ENCODE results near the gene AP1G2. TPM values are rescaled to one million over a fixed set of nuclear protein-coding genes. Genes with fewer than 3 reads are reported as not detected.
"Not testable (repeated sequence)": the region's sequence is repeated elsewhere in the genome, so short reads cannot be mapped to it uniquely, and the experiment has no call there.

AP1G2 gene
- total RNA-seq = 100 to 1,000 TPM; 306 to 333 TPM

GRCh38 chr14:23567186-23568020, at the start of gene AP1G2:
AP1G2 (minus strand) TSS chr14:23567791; CDS start chr14:23567314, 477 bp downstream.
- DNase-seq = peak; percentile 92
- ChIA-PET POLR2A (interaction anchor here (0.6 kb wide), 2 partner anchors 19 to 94 kb away, joined by 3 to 4 read pairs; no protein-coding TSS in a partner anchor), CTCF (interaction anchor here (0.6 to 2.3 kb wide), 4 partner anchors 8 to 89 kb away, joined by 3 to 5 read pairs (median 4); no protein-coding TSS in a partner anchor)
- peak within 1 kb of the TSS; percentile 97 for H3K27ac Mint-ChIP-seq
- H3K9me3 Mint-ChIP-seq = no peaks in the 10 kb centered on the region
- H3K4me3 Mint-ChIP-seq = peak within 1 kb of the TSS; percentile 97
- peaks cover 51% of the 10 kb centered on the region for H3K4me1 Mint-ChIP-seq
- H3K36me3 Mint-ChIP-seq (ENCODE audit: low read depth) = peaks cover 37% of the 10 kb centered on the region
- peaks cover 5% of the 10 kb centered on the region for H3K27me3 Mint-ChIP-seq

- H3K27ac Mint-ChIP-seq = no peak overlapping the region
- peaks cover 12% of the 10 kb centered on the region for H3K27me3 Mint-ChIP-seq
- no peaks in the 10 kb centered on the region for H3K36me3 Mint-ChIP-seq (ENCODE audit: low read depth)
- POLR2A ChIA-PET = no interaction called here
- H3K4me3 Mint-ChIP-seq = no peak overlapping the region
- no peak for DNase-seq
- CTCF ChIA-PET = interaction anchor here (1.0 kb wide), 1 partner anchor 16 kb away, joined by 3 read pairs; no protein-coding TSS in a partner anchor
- H3K9me3 Mint-ChIP-seq = no peaks in the 10 kb centered on the region
- peaks cover 4% of the 10 kb centered on the region for H3K4me1 Mint-ChIP-seq
Observed at GRCh38 chr14:23615856-23616255, 48.3 kb upstream of the AP1G2 start.

GRCh38 chr14:23614395-23614828, 46.8 kb upstream of the AP1G2 start:
- H3K4me3 Mint-ChIP-seq = no peak overlapping the region
- CTCF ChIA-PET = interaction anchor here (1.5 to 4.9 kb wide), 2 partner anchors 18 to 21 kb away, joined by 3 to 34 read pairs; no protein-coding TSS in a partner anchor

GRCh38 chr14:23613242-23614070, 45.9 kb upstream of the AP1G2 start:
- H3K27ac Mint-ChIP-seq = no peak overlapping the region
- CTCF ChIA-PET = interaction anchor here (4.9 kb wide), 1 partner anchor 19 kb away, joined by 34 read pairs; no protein-coding TSS in a partner anchor

More at GRCh38 chr14:23614395-23614828, 46.8 kb upstream of the AP1G2 start:
- DNase-seq = no peak
- peaks cover 18% of the 10 kb centered on the region for H3K4me1 Mint-ChIP-seq
- H3K27me3 Mint-ChIP-seq = peaks cover 8% of the 10 kb centered on the region
- POLR2A ChIA-PET = interaction anchor here (0.5 kb wide), 1 partner anchor 292 kb away, joined by 3 read pairs; no protein-coding TSS in a partner anchor
- H3K27ac Mint-ChIP-seq = no peak overlapping the region
- H3K36me3 Mint-ChIP-seq (ENCODE audit: low read depth) = peaks cover 4% of the 10 kb centered on the region
- peaks cover 5% of the 10 kb centered on the region for H3K9me3 Mint-ChIP-seq

GRCh38 chr14:23612802-23613201, 45.2 kb upstream of the AP1G2 start:
- DNase-seq = no peak
- ChIA-PET CTCF (interaction anchor here (4.9 kb wide), 1 partner anchor 20 kb away, joined by 34 read pairs; no protein-coding TSS in a partner anchor), POLR2A (no interaction called here)
- Mint-ChIP-seq H3K4me3 (no peak overlapping the region), H3K4me1 (peaks cover 25% of the 10 kb centered on the region), H3K9me3 (peaks cover 12% of the 10 kb centered on the region), H3K27me3 (peaks cover 5% of the 10 kb centered on the region), H3K36me3 (ENCODE audit: low read depth) (peaks cover 12% of the 10 kb centered on the region), H3K27ac (peak overlapping the region; percentile 7)

More at GRCh38 chr14:23613242-23614070, 45.9 kb upstream of the AP1G2 start:
- Mint-ChIP-seq H3K27me3 (peaks cover 7% of the 10 kb centered on the region), H3K9me3 (peaks cover 12% of the 10 kb centered on the region), H3K4me1 (peaks cover 25% of the 10 kb centered on the region), H3K36me3 (ENCODE audit: low read depth) (peaks cover 12% of the 10 kb centered on the region), H3K4me3 (no peak overlapping the region)
- no peak for DNase-seq
- POLR2A ChIA-PET = interaction anchor here (0.5 kb wide), 1 partner anchor 291 kb away, joined by 3 read pairs; no protein-coding TSS in a partner anchor

GRCh38 chr14:23612354-23612732, 44.8 kb upstream of the AP1G2 start:
- Mint-ChIP-seq H3K4me1 (peaks cover 25% of the 10 kb centered on the region), H3K4me3 (no peak overlapping the region), H3K36me3 (ENCODE audit: low read depth) (peaks cover 12% of the 10 kb centered on the region), H3K27me3 (peaks cover 5% of the 10 kb centered on the region), H3K27ac (no peak overlapping the region), H3K9me3 (peaks cover 12% of the 10 kb centered on the region)
- CTCF ChIA-PET = interaction anchor here (4.9 kb wide), 1 partner anchor 20 kb away, joined by 34 read pairs; no protein-coding TSS in a partner anchor
- POLR2A ChIA-PET = no interaction called here
- DNase-seq = no peak

GRCh38 chr14:23610815-23611289, 43.3 kb upstream of the AP1G2 start:
- peak overlapping the region; percentile 93 for H3K27ac Mint-ChIP-seq
- H3K36me3 Mint-ChIP-seq (ENCODE audit: low read depth) = peaks cover 12% of the 10 kb centered on the region
- POLR2A ChIA-PET = no interaction called here
- peaks cover 12% of the 10 kb centered on the region for H3K9me3 Mint-ChIP-seq
- H3K27me3 Mint-ChIP-seq = peaks cover 5% of the 10 kb centered on the region
- H3K4me1 Mint-ChIP-seq = peaks cover 31% of the 10 kb centered on the region
- peak; percentile 33 for DNase-seq
- no peak overlapping the region for H3K4me3 Mint-ChIP-seq
- CTCF ChIA-PET = interaction anchor here (0.6 to 4.9 kb wide), 6 partner anchors 10 to 423 kb away, joined by 3 to 34 read pairs (median 4); no protein-coding TSS in a partner anchor

- ChIA-PET POLR2A (no interaction called here), CTCF (interaction anchor here (0.7 to 4.9 kb wide), 5 partner anchors 9 to 22 kb away, joined by 3 to 34 read pairs (median 4); no protein-coding TSS in a partner anchor)
- Mint-ChIP-seq H3K4me3 (no peak overlapping the region), H3K4me1 (peaks cover 34% of the 10 kb centered on the region), H3K36me3 (ENCODE audit: low read depth) (peaks cover 12% of the 10 kb centered on the region), H3K9me3 (peaks cover 12% of the 10 kb centered on the region), H3K27ac (peak overlapping the region; percentile 93), H3K27me3 (peaks cover 1% of the 10 kb centered on the region)
- DNase-seq = peak; percentile 34
Observed at GRCh38 chr14:23610090-23610814, 42.7 kb upstream of the AP1G2 start.

GRCh38 chr14:23609411-23610089, 42.0 kb upstream of the AP1G2 start:
- H3K27me3 Mint-ChIP-seq, DNase-seq, POLR2A ChIA-PET, H3K4me3 Mint-ChIP-seq: not testable (repeated sequence)
- peaks cover 12% of the 10 kb centered on the region for H3K36me3 Mint-ChIP-seq (ENCODE audit: low read depth)
- peaks cover 34% of the 10 kb centered on the region for H3K4me1 Mint-ChIP-seq
- CTCF ChIA-PET = interaction anchor here (1.9 kb wide), 1 partner anchor 12 kb away, joined by 4 read pairs; no protein-coding TSS in a partner anchor
- H3K9me3 Mint-ChIP-seq = peaks cover 12% of the 10 kb centered on the region
- H3K27ac Mint-ChIP-seq = peak overlapping the region; percentile 93

GRCh38 chr14:23609001-23609400, 41.4 kb upstream of the AP1G2 start:
- H3K36me3 Mint-ChIP-seq (ENCODE audit: low read depth) = peaks cover 12% of the 10 kb centered on the region
- H3K9me3 Mint-ChIP-seq = peaks cover 12% of the 10 kb centered on the region
- H3K4me1 Mint-ChIP-seq = peaks cover 34% of the 10 kb centered on the region
- no peak for DNase-seq
- ChIA-PET CTCF (no interaction called here), POLR2A (no interaction called here)
- H3K27me3 Mint-ChIP-seq = no peaks in the 10 kb centered on the region
- H3K4me3 Mint-ChIP-seq = no peak overlapping the region
- peak overlapping the region; percentile 66 for H3K27ac Mint-ChIP-seq

GRCh38 chr14:23608454-23608853, 40.9 kb upstream of the AP1G2 start:
- peaks cover 34% of the 10 kb centered on the region for H3K4me1 Mint-ChIP-seq

More at GRCh38 chr14:23608454-23608853, 40.9 kb upstream of the AP1G2 start:
- no peaks in the 10 kb centered on the region for H3K27me3 Mint-ChIP-seq
- H3K27ac Mint-ChIP-seq = no peak overlapping the region
- no peak overlapping the region for H3K4me3 Mint-ChIP-seq
- ChIA-PET CTCF (no interaction called here), POLR2A (no interaction called here)
- no peak for DNase-seq
- peaks cover 12% of the 10 kb centered on the region for H3K36me3 Mint-ChIP-seq (ENCODE audit: low read depth)
- peaks cover 12% of the 10 kb centered on the region for H3K9me3 Mint-ChIP-seq
